ENCODE measurements around the gene SLC36A2.

GRCh38 chr5:151278845-151279244, 68.5 kb downstream of the SLC36A2 start:
- TF ChIP-seq EGR1 (IDR thresholded peaks at IDR 0.05) (no peak), TAF1 (IDR thresholded peaks at IDR 0.05; ENCODE audit: low read depth) (no peak), EP300 (IDR thresholded peaks at IDR 0.05; ENCODE audit: borderline replicate concordance) (no peak), TEAD4 (IDR thresholded peaks at IDR 0.05) (no peak), NFIC (IDR thresholded peaks at IDR 0.05) (no peak), RAD21 (IDR thresholded peaks at IDR 0.05; ENCODE audit: low read depth) (no peak), CEBPB (IDR thresholded peaks at IDR 0.05) (no peak), ZBTB7A (IDR thresholded peaks at IDR 0.05; ENCODE audit: low read depth) (no peak), FOXM1 (IDR thresholded peaks at IDR 0.05; ENCODE audit: borderline replicate concordance, low read depth) (no peak)
- TF ChIP-seq, protein P1, sequence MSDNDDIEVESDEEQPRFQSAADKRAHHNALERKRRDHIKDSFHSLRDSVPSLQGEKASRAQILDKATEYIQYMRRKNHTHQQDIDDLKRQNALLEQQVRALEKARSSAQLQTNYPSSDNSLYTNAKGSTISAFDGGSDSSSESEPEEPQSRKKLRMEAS (IDR thresholded peaks at IDR 0.05), result no peak
- TF ChIP-seq, protein P2, sequence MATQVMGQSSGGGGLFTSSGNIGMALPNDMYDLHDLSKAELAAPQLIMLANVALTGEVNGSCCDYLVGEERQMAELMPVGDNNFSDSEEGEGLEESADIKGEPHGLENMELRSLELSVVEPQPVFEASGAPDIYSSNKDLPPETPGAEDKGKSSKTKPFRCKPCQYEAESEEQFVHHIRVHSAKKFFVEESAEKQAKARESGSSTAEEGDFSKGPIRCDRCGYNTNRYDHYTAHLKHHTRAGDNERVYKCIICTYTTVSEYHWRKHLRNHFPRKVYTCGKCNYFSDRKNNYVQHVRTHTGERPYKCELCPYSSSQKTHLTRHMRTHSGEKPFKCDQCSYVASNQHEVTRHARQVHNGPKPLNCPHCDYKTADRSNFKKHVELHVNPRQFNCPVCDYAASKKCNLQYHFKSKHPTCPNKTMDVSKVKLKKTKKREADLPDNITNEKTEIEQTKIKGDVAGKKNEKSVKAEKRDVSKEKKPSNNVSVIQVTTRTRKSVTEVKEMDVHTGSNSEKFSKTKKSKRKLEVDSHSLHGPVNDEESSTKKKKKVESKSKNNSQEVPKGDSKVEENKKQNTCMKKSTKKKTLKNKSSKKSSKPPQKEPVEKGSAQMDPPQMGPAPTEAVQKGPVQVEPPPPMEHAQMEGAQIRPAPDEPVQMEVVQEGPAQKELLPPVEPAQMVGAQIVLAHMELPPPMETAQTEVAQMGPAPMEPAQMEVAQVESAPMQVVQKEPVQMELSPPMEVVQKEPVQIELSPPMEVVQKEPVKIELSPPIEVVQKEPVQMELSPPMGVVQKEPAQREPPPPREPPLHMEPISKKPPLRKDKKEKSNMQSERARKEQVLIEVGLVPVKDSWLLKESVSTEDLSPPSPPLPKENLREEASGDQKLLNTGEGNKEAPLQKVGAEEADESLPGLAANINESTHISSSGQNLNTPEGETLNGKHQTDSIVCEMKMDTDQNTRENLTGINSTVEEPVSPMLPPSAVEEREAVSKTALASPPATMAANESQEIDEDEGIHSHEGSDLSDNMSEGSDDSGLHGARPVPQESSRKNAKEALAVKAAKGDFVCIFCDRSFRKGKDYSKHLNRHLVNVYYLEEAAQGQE (IDR thresholded peaks at IDR 0.05; ENCODE audit: low read depth), result no peak
